GM18511 (cell line): Measurements from ENCODE around the gene CLPTM1L.

Source experiments
- ATAC-seq: cut with Tn5 transposase; IDR thresholded peaks from one replicate; pipeline ENCODE4 v1.9.1; 2021; ENCODE audit warnings: mild to moderate bottlenecking, moderate library complexity; ENCODE audit not compliant: unreplicated experiment

CLPTM1L gene

DNA sequence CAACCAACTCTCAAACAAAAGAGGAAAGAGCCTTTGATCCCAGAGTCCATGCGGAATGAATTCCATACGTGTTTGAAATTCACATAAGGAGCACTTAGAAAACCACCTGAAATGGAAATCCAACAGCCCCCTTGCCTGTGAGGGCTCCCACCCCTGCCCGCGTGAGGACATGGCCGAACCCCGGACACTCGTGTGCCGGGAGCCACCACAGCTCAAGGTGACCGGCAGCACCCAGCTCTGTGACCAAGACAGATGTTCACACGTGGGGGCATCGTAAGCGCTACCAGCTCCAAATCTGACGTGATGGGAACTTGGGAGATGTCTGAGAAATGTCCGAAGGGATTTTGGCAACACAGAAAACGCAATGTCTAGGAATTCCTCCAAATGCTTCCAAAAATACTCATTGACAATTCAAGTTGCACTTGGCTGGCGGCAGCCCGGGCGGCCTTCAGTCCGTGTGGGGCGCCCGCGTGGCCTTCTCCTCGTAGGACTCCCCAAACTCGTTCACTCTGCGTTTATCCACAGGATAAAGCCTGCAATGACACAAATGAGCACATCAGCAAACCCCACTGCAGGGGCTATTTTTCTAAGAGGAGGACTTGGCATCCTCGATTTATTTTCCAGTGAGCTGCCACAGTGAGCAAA lies 26.9 kb downstream of the CLPTM1L start:
- no peak for ATAC-seq

DNA sequence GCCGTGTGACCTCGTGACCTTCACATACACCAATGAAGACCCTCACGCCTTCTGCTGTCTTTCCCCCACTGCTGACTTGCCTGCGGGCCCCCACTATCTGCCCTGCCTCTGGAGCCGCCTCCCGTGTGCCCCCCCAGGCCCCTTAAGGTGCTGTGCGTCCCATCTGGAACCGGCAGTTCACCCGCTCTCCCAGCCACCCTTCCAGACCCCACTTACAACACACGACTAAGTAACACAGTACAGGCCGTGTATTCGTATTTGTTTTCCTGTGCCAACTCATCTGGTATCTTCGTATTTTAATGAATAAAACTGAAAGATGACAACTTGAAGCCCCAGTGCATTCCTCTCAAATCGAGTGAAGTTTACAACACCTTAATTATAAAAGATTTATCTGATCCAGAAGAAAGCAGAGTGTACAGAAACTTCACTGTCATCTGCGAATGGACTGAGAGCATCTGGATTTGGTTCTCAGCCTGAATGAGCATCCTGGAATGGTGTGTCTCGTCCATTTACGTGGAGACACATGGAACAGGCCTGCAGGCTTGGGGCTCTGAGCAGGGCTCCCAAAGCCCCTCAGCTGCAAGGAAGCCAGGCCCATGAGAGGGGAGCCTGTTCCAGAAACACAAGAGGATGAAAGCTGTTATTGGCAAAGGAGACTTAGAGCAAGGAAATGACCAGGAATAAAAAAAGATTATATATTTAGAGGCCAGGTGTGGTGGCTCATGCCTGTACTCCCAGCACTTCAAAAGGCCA lies 28.1 kb downstream of the CLPTM1L start:
- no peak for ATAC-seq

DNA sequence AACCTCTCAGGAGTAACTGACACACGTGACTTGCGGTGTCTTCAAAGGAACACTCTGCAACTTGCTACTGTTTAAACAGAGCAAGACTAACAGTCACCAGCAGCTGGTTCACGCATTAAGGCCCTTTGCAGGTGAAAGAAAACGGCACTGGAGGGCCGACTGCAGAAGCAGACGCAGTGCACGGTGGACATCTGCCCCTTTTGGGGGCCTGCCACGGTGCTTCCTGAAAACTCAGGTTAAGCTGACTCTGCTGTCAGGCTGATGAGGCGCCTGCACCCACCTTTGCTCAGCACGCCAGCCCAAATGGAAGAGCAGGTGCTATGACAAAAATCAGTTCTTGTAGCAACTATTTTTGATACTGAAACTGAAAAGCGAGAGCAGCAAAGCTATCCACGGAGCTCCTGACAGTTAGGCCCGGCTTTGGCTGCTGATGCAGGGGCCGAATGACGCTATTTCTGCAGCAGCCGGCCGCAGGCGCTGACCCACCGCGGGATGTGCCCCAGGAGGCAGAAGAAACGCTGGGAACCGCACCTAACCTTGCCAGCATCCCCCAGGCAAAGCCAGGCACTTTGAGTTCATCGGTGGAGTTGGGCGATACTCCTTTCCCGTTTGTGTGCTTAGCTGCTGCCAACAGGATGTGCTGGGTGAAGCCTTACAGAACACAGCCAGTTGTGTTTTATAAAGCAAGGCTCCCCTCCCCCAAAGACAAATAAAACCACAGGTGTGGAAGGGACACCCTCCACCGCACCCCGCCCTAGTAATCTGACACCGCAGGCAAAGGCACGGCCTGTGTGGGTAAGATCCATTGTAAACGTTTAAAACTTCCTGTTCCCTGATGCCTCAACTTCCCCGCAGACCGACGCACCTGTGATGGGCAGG lies 29.0 kb downstream of the CLPTM1L start:
- ATAC-seq: peak; percentile 59

DNA sequence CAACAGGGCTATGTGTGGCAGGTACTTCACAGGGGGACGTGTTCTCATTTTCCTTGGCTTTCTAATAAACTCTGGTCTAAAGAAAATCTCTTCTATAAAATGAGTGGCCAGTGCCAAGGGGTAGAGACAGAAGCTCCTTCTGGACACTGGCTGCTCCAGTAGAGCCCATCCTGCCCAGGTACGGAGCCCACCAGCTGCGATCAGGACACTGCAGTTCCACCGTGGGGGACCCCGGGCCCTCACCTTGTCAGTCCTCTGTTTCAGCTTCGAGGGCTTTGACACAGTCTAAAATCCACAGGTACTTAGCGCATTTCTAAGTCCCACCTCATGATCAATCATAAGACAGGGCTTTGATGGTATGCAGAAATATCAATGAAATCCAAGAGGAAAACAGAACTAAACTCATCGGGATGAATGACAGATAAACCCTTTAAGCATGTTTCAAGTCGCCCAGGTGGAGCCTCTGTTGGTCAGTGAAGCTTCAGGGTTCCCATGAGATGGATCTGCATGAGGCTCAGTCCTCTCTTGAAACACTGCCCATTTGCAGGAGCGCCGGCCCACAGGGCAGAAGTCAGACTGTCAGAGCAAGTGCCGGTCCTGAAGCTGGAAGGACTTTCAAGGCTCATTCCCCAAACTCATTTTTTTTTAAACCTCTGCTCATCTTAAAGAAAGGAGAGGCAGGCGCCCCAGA lies 29.7 kb downstream of the CLPTM1L start:
- peak; percentile 6 for ATAC-seq

DNA sequence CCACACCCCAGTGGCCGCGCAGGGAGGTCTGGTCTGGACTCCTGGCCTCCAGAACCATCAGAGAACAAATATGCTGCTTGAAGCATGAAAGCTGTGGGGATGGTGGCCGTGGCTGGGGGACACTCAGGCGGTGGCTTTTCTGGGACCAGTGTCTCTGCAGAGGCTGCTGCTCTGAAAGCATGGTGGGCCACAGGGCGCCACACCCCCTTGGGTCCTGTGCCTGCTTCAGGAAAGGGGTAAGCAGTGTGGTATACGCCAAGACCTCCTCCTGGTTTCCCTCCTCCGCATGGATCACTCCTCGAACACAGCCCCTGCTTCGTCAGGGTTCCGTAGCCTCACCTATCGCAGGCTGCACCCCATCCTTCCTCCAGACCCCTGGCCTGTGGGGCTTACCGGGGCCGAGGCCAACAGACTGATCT lies 30.3 kb downstream of the CLPTM1L start:
- no peak for ATAC-seq

DNA sequence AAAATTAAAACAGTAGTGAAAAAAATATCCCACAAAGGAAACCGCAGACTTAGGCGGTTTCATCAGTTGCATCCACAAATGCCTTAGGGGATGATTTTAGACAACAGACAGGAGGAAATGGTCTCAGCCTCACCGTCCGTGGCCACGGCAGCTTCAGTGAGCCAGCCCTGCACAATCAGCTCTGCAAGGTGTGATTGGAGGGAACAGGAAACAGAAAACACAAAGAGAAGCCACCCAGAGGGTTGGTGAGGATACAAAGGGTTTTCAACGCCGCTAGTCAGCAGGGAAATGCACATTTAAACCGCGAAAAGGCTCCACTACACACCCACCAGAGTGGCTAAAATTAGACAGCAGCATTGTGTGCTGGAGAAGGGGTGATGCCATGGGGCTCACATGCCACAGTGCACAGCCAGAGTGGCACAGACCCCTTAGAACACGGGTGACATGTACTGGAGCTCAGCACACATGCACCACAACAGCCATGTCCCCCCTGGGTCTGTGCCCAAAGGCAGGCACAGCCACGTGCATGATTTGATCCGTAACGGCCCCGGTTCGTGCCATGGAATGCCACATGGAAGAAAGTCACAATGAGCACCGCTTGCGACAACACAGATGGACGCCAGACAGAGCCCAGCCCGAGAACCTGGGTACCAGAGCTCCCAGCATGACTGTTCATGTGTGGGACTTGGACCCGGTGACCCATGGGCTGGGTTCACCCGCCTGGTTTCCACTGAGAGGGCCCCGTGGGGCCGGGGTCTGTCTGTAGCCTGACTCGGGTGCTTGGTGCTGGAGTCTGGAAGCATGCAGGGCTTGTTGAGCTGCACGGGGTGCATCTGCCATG lies 31.7 kb downstream of the CLPTM1L start:
- peak; percentile 69 for ATAC-seq

DNA sequence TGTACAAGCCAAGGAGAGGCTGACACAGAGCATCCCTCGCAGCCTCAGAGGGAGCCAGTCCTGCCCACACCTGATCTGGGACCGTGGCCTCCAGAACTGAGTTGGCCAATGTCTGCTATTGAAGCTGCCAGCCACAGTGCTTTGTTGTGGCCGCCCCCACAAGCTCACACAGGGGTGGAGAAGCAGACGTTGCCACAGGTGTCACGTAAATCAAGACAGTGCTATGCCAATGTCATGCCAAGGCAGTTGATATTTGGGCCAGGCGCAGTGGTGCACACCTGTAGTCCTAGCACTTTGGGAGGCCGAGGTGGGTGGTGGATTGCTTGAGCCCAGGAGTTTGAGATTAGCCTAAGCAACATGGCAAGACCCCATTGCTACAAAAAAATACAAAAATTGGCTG lies 32.7 kb downstream of the CLPTM1L start:
- no peak for ATAC-seq

DNA sequence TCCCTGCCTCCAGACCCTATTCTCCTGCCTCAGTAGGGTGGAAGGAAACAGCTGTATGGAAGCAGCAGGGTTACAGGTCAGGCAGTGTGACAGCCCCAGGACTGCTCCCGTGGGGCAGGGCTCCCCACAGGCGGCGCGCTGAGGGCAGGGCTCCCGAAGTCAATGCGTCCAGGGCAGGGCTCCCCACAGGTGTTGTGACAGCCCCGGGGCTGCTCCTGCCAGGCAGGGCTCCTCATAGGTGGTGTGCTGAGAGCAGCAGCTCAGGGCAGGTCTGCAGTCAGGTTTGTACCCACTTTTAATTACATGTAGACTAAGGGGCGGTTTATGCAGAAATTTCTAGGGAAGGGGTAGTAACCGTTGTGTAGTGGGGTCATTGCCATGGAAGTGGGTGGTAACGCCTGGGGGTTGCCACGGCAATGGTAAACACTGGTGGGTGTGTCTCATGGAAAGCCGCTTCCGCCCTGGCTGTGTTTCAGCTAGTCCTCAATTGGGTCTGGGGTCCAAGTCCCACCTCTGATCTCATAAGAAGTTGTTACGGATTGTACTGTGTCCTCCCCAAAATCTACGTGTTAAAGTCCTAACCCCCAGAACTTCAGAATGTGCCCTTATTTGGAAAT lies 33.4 kb downstream of the CLPTM1L start:
- ATAC-seq: no peak

DNA sequence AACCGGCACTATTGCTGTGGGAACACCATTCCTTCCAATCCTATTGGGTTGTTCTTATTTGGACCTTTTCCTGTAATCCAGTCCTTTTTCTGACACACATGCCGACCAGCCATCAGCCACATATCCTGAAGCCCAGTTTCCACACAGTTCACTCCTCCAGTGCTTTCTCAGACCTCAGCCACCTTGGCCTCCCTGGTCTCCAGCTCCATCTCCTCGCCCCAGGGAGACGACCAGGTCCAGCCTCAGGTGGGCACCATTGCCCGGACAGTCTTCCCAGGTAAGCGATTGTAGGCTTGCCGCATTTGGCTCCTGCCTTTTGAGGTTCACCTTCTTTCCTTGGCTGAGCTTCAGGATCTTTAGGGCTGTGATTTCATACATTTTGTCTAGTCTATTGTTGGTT lies 34.8 kb downstream of the CLPTM1L start:
- no peak for ATAC-seq

DNA sequence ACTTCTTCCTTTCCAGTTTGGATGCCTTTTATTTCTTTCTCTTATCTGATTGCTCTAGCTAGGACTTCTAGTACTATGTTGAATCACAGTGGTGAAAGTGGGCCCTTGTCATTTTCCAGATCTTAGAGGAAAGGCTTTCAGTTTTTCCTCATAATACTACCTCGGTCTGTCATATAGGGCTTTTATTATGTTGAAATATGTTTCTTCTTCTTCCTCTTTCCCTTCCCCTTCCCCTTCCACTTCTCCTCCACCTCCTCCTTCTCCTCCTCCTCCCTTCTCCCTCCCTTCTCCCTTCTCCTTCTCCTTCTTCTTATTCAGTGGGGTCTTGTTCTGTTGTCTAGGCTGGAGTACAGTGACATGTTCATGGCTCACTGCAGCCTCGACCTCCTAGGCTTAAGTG lies 40.9 kb downstream of the CLPTM1L start:
- ATAC-seq: no peak

DNA sequence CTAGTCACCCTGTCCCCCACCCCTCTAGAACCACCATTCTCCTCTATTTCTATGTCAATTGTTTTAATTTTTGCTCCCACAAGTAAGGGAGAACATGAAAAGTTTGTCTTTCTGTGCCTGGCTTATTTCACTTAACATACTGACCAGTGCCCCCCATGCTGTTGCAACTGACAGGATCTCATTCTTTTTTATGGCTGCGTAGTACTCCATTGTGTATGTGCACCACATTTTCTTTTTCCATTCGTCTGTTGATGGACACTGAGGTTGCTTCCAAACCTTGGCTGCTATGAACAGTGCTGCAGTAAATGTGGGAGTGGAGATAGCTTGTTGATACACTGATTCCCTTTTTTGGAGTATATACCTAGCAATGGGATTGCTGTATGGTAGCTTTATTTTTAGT lies 42.6 kb downstream of the CLPTM1L start:
- ATAC-seq: no peak

DNA sequence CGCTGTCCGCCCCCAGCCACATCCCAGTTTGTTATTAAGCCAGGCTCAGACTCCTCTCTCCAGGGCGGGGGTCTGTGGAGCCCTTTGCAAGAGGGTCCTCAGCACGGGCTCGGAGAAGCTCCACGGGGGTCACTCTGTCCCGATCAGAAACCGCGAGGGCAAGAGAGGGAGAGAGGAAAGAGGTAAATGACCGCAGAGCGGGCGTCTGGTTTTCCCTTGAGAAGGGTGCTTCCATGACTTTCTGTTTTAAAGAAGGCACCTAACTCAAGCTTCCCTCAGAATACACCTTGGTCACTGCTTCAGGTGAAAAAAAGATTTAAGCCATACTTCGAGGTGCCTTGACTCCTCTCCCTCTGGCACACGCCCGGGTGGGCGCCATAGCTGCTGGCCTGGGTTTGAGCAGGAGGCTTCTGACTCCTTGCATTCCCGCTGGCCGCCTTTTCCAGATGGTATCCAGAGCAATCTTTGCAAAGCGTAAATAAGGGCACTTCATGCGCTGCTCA lies 44.3 kb downstream of the CLPTM1L start:
- ATAC-seq: no peak

DNA sequence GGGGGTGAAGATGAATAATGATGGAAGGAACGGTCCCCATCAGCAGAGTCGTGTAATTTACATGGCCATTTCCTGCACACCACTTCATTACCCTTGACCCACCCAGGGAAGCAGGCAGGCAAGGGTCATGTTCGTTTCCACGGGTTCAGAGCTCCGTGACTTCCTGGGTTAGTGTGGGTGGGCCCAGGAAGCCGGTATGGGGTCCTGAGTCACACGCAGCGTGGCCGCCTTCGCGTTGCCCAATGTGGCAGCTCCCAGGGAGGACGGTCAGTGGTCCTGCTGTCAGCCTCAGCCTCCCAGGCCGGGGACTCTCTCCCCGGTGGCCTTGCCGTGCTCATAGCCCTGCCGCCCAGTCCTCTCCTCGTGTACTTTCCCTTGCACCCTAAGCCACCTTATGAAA lies 44.9 kb downstream of the CLPTM1L start:
- ATAC-seq: no peak

DNA sequence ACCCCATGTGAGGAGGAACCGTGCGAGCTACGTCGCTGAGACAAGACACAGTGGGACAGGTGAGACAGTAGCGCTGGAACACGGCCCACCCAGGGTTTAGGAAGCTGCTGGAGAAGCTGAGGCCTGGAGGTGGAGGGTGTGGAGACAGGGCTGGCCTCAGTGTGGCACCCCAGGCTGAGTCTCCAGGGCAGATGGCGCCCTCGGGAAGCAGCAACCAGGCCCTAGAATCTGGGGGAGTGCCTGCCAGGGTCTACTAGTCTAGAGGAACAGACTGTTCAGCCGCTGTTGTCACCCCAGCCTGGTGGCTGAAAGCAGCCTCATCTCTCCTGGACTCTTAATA lies 45.4 kb downstream of the CLPTM1L start:
- no peak for ATAC-seq

DNA sequence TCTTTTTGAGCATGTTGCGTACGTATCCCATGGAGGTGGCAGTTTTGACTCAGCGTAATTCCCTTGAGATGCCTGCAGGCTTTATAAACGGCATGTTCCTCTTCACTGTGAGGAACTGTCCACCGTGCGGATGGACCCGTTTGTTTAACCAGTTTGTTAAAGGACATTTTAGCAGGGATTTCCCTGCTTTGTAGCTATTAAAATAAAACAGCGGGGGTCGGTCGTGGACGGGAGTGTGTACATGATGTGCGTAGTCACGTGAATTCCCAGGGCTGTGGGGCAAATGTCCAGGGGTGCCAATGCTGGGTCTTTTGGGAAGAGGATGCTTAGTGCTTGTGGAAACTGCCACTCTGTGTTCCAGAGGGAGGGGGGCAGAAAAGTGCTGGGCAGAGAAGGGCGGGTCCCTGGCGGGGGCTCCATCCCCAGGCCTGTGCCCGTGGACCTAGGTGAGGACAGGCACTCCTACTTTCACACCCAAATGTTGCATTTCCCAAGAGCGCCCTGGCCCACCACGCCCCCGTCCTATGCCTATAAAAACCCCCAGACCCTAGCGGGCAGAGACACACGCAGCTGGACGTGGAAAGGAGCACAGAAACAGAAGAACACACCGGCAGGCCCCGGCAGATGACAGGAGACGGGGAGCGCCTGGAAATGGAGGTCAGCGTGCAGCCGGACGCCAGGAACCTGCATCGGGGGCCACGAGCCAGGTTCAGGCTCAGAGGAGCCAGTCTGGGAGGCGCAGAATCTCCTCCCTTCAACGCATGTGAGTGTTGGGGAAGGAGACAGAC lies 46.0 kb downstream of the CLPTM1L start:
- ATAC-seq: no peak

DNA sequence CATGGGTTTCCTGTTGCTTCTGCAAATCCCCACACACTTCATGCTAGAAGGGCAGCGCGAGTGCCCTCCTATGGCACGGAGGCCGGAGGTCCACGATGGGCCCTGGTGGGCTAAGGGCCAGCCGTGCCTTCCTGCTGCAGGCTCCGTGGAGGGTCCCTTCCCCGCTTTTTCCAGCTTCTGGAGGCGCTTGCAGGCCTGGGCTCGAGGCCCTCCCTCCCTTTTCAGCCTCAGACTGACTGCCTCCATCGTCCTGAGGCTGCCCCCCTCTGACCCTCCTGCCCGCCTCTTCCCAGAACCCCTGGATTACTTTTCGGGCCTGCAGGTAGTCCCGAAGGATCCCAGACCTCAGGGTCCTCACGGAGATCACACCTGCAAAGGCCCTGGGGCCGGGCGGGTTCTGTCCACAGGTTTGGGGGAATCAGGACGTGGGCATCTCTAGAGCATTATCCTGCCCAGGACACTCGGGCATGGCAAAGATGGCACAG lies 46.8 kb downstream of the CLPTM1L start:
- ATAC-seq: no peak

DNA sequence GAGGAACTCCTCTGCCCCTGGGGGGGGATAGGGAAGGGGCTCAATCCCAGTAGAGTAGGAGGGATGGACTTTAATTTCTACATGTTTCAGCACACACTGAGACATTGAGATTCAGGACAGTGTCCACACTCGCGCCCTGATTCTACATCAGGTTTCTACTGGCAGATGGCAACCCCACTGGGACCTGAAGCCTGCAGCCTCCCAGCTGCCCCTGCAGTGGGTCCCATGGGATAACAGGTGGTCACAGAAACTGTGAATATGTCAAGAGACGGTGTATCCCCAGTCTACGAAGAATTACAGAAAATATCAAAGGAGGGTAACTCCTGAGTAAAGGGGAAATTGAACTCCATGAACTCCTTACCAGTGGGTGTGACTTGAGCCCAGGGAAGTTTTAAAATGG lies 47.7 kb downstream of the CLPTM1L start:
- ATAC-seq: no peak

DNA sequence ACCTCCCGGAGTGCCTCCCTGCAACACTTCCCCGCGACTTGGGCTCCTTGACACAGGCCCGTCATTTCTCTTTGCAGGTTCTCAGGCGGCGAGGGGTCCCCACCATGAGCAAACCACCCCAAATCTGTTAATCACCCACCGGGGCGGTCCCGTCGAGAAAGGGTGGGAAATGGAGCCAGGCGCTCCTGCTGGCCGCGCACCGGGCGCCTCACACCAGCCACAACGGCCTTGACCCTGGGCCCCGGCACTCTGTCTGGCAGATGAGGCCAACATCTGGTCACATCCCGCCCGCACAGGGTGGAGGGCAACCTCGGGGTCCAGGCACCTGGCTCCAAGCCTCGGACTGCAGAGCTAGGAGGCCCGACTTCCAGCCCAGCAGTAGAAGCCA lies 49.3 kb downstream of the CLPTM1L start:
- ATAC-seq: no peak
